Gastroesophageal sphincter (tissue), 4 donors: ENCODE measurements around the gene SPECC1L. TPM values are rescaled to one million over a fixed set of nuclear protein-coding genes. Genes with fewer than 3 reads are reported as not detected.

Experiments used
- ATAC-seq: fragments of 150-250 bp; one replicate; pipeline ENCODE4 v1.9.1; 2016; ENCODE audit warnings: mild to moderate bottlenecking, moderate library complexity
- H3K27ac ChIP-seq, 4 donors: fragments of 200-600 bp; sonication (generic) in 3 of 4; 1 replicate in 3 of 4; 2 replicates in 1 of 4; pipeline ENCODE4 v1.5.1; 2016 to 2019
- H3K27me3 ChIP-seq: fragments of 200-600 bp; sonication (generic); one replicate; pipeline ENCODE4 v1.5.1; 2019
- H3K36me3 ChIP-seq, 2 donors: fragments of 200-600 bp; sonication (generic); one replicate each; pipeline ENCODE4 v1.5.1; 2019; ENCODE audit warnings: control low read depth in 1 of 2
- H3K4me1 ChIP-seq, 3 donors: fragments of 200-600 bp; sonication (generic); 1 replicate in 2 of 3; 2 replicates in 1 of 3; pipeline ENCODE4 v1.5.1; 2016 to 2019; ENCODE audit warnings: control low read depth in 2 of 3
- H3K4me3 ChIP-seq, 2 donors: fragments of 200-600 bp; sonication (generic); one replicate each; pipeline ENCODE4 v1.5.1; 2019; ENCODE audit warnings: mild to moderate bottlenecking in 1 of 2, moderate library complexity in 1 of 2
- H3K9me3 ChIP-seq, 3 donors: fragments of 200-600 bp; sonication (generic); one replicate each; pipeline ENCODE4 v1.5.1; 2017 to 2019; ENCODE audit warnings: control low read depth in 2 of 3
- EP300 ChIP-seq: sonication (generic); formaldehyde crosslinking; IDR thresholded peaks from one replicate; pipeline ENCODE4 v1.6.1; 2017; ENCODE audit warnings: antibody characterized with exemption, mild to moderate bottlenecking
- POLR2A ChIP-seq, 2 donors: fragments of 450-650 bp; IDR thresholded peaks; one replicate each; pipeline ENCODE4 v1.6.1; 2017; ENCODE audit warnings: antibody characterized with exemption in 2 of 2, mild to moderate bottlenecking in 2 of 2, moderate library complexity in 1 of 2
- POLR2AphosphoS5 ChIP-seq: sonication (generic); formaldehyde crosslinking; IDR thresholded peaks from one replicate; pipeline ENCODE4 v1.6.1; 2017; ENCODE audit warnings: antibody characterized with exemption
- WGBS, 2 donors: methylation state at CpG; one replicate each; pipeline ENCODE4 v1.1.5; 2018; ENCODE audit warnings: low coverage in 1 of 2; 5-methylcytosine and 5-hydroxymethylcytosine counted together
- total RNA-seq, 4 donors: library from RNA; depleted of rRNA; stranded (reverse); fragments of >200 nt; gene quantifications; one replicate each; pipeline ENCODE4 v1.1.0, GENCODE V29; 2016
- TF ChIP-seq, protein P1 (sequence below), 4 experiments: fragments of 200-600 bp in 2 of 4; fragments of 450-650 bp in 2 of 4; sonication (generic) in 1 of 4; IDR thresholded peaks; one replicate each; pipeline ENCODE4 v1.5.1; 2017 to 2019; ENCODE audit warnings: antibody characterized with exemption in 4 of 4, mild to moderate bottlenecking in 2 of 4, moderate library complexity in 2 of 4

Gene SPECC1L
- total RNA-seq, 4 donors from 2014 or later = 62.3 to 110 (median 92.5) TPM

DNA sequence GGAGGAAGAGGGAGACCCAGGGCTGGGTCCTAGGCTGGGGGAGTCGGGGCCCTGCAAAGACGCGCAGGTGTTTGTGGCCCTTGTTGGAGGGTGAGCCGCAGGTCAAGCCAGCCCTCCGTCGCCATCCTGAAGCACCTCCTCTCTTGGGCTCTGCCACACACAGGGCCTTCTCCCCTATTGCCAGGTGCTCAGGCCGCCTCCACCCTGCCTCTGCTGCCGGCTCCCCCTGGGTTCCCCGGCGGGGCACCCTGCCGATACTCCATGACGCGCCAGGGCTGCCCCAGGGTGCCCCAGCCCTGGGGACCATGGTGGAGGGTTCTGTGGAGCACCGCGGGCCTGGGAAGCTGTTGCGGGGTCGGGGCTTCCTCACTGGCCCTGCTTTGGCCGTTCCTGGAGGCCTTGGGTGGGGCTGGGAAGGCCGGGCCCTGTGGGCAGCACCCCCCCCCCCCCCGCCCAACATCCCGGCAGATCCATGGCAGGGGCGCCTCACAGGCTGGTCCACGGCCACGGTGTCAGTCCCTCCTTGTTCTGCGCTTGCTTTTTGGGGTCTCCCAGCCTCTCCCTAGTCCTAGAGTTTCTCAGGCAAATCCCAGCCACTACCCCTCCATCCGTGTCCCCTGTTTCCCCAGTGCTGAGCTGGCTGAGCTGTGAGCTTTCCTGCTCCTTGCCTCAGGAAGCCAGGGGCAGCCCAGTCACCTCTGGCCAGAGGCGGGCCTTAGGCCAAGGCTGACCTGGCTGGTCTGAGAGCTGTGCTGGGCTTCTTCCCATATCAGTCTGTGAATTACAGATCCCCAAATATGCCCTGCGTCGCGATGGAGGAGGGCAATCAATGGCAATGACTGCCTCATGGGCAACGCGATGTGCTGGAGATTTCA lies 154.5 kb downstream of the SPECC1L start:
- TF ChIP-seq POLR2A (IDR thresholded peaks at IDR 0.05) (no peak), POLR2AphosphoS5 (no peak), EP300 (no peak)
- TF ChIP-seq, protein P1, sequence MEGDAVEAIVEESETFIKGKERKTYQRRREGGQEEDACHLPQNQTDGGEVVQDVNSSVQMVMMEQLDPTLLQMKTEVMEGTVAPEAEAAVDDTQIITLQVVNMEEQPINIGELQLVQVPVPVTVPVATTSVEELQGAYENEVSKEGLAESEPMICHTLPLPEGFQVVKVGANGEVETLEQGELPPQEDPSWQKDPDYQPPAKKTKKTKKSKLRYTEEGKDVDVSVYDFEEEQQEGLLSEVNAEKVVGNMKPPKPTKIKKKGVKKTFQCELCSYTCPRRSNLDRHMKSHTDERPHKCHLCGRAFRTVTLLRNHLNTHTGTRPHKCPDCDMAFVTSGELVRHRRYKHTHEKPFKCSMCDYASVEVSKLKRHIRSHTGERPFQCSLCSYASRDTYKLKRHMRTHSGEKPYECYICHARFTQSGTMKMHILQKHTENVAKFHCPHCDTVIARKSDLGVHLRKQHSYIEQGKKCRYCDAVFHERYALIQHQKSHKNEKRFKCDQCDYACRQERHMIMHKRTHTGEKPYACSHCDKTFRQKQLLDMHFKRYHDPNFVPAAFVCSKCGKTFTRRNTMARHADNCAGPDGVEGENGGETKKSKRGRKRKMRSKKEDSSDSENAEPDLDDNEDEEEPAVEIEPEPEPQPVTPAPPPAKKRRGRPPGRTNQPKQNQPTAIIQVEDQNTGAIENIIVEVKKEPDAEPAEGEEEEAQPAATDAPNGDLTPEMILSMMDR (IDR thresholded peaks at IDR 0.05) = no peak
- WGBS, 2 donors = 100% methylated on average over 1 to 3 of the region's 32 CpGs
- no peaks in the 10 kb centered on the region for H3K36me3 ChIP-seq
- peak overlapping the region in 1 of 2 donors; percentile 62 for H3K4me3 ChIP-seq
- peak overlapping the region in 1 of 4 donors; percentile 60 for H3K27ac ChIP-seq
- H3K4me1 ChIP-seq = peaks cover 0 to 31% (median 19%) of the 10 kb centered on the region in 3 donors
- no peak for ATAC-seq
- H3K9me3 ChIP-seq = no peaks in the 10 kb centered on the region
- peaks cover 44% of the 10 kb centered on the region for H3K27me3 ChIP-seq

DNA sequence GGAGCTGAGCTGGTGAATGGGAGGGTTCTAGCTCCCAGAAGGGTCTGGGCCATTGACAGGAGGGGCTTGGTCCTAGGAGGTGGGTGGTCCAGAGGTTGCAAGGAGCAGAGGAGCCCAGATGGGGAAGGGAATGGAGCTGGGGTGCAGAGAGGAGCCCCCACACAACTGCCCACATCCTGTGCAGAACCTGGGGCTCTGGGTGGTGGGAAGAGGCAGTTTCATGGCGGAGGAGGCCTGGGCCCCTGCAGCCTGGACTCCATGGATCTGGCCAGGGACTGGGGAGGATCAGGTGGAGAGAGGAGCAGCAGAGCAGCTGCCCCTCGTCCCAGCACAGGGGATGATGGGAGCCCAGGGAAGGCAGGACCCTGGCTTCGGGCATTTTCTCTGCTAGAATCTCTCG lies 155.8 kb downstream of the SPECC1L start:
- H3K36me3 ChIP-seq = no peaks in the 10 kb centered on the region
- peaks cover 0 to 31% (median 12%) of the 10 kb centered on the region in 3 donors for H3K4me1 ChIP-seq
- H3K27me3 ChIP-seq = peaks cover 37% of the 10 kb centered on the region
- 94 to 100% methylated on average over 3 of the region's 4 CpGs for WGBS, 2 donors
- no peak for ATAC-seq
- H3K9me3 ChIP-seq = no peaks in the 10 kb centered on the region
- H3K4me3 ChIP-seq = no peak overlapping the region
- H3K27ac ChIP-seq = no peak overlapping the region
- no peak for TF ChIP-seq POLR2AphosphoS5
- TF ChIP-seq, protein P1 (IDR thresholded peaks at IDR 0.05) = no peak
- no peak for TF ChIP-seq EP300
- no peak for TF ChIP-seq POLR2A (IDR thresholded peaks at IDR 0.05)

DNA sequence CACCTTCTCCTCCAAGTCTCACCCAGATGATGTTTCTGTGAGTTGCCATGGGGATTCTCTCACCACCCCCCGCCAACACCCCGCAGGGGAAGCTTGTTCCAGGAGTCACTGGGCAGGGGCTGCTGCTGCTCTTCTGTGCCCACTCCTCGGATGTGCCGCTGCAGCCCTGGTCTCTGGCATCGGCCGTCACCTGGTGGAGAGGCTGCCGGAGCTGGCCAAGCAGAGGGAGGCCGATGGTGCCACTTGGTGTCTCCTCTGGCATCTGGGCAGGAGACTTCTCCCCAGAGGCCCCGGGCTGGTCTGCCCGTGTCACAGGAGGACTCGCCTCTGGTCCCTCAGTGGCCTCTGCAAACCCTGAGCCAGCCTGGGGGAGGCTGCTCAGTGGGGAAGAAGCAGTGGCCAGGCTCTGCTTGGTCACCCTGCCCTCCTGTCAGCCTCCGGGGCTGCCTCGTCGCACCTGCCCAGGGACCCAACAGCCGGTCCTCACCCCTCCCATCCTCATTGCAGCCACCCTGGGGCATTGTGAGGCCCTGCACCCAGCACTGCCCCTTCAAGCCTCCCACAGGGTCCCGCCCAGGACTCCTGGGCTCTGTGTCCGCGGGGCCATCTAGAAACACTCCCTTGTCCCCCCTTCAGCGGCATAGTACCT lies 156.3 kb downstream of the SPECC1L start:
- WGBS, 2 donors = 80% methylated on average over 1 of the region's 19 CpGs; no CpG with 5 or more reads in 1 of the 2 donors
- no peak for ATAC-seq
- TF ChIP-seq POLR2A (IDR thresholded peaks at IDR 0.05) (no peak), EP300 (no peak), POLR2AphosphoS5 (no peak)
- TF ChIP-seq, protein P1 (IDR thresholded peaks at IDR 0.05) = no peak
- Histone ChIP-seq H3K4me3 (no peak overlapping the region), H3K27me3 (peaks cover 32% of the 10 kb centered on the region), H3K36me3 (no peaks in the 10 kb centered on the region), H3K4me1 (peaks cover 0 to 36% (median 13%) of the 10 kb centered on the region in 3 donors), H3K9me3 (no peaks in the 10 kb centered on the region), H3K27ac (no peak overlapping the region)

DNA sequence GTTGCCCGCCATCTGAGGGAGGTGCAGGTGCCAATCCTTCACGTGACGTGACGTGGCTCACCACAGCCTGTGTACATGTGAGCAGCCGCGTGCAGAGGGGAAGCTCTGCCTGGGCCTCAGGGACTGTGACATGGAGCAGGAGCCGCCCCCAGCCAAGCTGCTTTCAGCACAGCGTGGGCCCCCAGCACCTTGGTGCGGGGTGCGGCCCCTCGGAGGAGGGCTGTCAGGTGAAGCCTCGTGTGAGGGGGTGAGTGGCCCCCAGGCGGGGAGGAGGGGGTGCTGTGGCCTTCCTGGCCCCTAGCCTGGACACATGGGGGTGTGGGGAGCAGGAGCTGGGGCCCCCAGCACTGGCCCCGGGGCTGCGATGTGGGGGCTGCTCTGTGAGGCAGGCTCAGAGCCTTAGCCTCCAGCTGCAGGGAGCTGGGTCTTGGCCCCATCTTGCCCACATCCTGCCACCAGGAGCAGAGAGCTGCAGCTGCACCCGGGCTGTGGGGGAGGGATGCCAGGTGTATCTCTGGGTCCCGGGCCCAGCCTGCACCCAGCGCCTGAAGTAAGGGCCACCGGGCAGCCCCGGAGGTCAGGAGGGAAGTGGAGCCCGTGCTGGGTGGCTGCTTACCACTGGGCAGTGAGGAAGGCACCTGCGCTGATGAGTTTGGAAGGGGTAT lies 157.0 kb downstream of the SPECC1L start, which contains the start of gene ADORA2A:
Gene ADORA2A, plus strand, starts transcription at position 100 of the 665 bp plus-strand sequence. CDS start 5,806 bp downstream, outside the sequence.
- ATAC-seq = no peak
- Histone ChIP-seq H3K4me3 (peak within 1 kb of the TSS in 1 of 2 donors; percentile 12), H3K4me1 (peaks cover 0 to 43% (median 20%) of the 10 kb centered on the region in 3 donors), H3K27ac (peak within 1 kb of the TSS in 1 of 4 donors; percentile 9), H3K27me3 (peaks cover 30% of the 10 kb centered on the region), H3K36me3 (no peaks in the 10 kb centered on the region), H3K9me3 (no peaks in the 10 kb centered on the region)
- TF ChIP-seq POLR2AphosphoS5 (no peak), EP300 (no peak)
- TF ChIP-seq, protein P1 (IDR thresholded peaks at IDR 0.05) = no peak
- WGBS, 2 donors = no CpG with 5 or more reads among the region's 22 CpGs
